Measurements from ENCODE around the gene IFI27L1. TPM values are rescaled to one million over a fixed set of nuclear protein-coding genes. Genes with fewer than 3 reads are reported as not detected.

Gene IFI27L1
- total RNA-seq, 1 experiment from 2014 or later: 14.7 TPM

DNA sequence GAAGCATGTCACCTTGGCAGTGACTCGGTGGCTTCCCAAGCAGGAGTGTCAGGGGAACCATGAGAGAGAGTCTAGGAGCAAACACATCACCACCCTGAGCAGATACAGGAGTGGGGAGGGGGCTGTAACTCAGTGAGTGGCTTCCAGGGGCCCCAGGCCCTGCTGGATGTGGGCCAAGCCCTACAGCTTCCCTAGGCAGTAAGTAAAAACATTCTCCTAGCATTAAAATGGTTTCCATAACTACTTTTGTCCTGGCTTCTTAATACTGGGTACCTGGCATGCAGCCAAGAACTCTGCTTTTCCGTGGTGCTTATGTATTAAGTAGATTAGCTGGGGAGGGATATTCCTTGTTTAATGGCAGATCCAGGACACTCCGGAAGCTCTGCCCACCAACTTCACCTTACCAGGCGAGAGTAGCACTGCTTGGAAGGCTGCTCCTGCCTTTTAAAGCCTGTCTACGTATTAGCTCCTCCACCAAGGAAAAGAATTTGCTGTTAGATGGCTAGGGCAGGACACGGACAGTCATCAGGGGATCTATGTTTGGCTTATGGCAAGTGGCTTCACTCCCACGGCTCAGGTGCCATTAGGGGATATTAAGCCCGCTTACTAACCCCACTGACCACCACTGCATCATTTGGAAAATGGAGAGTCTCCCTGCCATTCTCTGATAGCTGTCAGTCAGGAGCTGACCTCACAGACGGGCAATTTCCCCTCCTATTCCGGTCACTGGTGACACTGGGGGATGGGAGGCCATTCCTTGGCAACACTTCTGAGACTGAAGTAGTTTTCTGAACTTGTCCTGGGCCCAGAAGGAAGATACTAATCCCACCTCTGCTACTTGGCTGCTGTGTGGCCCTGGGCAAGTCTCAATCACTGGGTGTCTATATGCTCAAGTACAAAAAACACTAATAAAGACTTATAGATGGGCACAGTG, 32.2 kb upstream of the IFI27L1 start:
- POLR2A ChIA-PET (ENCODE audit: low non-redundant PET): interaction anchor here (0.7 kb wide), 1 partner anchor 12 kb away, joined by 4 read pairs; no protein-coding TSS in a partner anchor
- H3K36me3 ChIP-seq (ENCODE audit: insufficient read depth, low read length, poor library complexity, severe bottlenecking): peaks cover 41% of the 10 kb centered on the region

DNA sequence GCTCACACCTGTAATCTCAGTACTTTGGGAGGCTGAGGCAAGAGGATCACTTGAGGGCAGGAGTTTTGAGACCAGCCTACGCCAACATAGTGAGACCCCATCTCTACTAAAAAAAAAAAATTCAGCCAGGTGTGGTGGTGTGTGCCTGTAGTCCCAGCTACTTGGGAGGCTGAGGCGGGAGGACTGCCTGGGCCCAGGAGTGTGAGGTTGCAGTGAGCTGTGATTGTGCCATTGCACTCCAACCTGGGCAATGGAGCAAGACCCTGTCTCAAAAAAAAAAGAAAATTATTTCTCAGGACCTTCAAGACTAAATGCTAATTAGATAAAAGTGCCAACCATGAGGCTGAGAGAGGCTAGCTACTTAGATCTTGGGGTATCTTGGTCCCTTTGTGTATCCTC, 31.5 kb upstream of the IFI27L1 start:
- peak overlapping the region; percentile 19 for H3K27ac ChIP-seq (ENCODE audit: low read depth, low read length, poor library complexity, severe bottlenecking)
- H3K27me3 ChIP-seq (replicated peaks; ENCODE audit: insufficient read depth, low read depth, low read length, poor library complexity): no peaks in the 10 kb centered on the region
- no TSS peak for BruUV-seq (replicated peaks)
- no peak for TF ChIP-seq EZH2 (IDR thresholded peaks at IDR 0.05; ENCODE audit: borderline replicate concordance, low read depth, low read length, poor library complexity, severe bottlenecking)
- TF ChIP-seq, protein P1, sequence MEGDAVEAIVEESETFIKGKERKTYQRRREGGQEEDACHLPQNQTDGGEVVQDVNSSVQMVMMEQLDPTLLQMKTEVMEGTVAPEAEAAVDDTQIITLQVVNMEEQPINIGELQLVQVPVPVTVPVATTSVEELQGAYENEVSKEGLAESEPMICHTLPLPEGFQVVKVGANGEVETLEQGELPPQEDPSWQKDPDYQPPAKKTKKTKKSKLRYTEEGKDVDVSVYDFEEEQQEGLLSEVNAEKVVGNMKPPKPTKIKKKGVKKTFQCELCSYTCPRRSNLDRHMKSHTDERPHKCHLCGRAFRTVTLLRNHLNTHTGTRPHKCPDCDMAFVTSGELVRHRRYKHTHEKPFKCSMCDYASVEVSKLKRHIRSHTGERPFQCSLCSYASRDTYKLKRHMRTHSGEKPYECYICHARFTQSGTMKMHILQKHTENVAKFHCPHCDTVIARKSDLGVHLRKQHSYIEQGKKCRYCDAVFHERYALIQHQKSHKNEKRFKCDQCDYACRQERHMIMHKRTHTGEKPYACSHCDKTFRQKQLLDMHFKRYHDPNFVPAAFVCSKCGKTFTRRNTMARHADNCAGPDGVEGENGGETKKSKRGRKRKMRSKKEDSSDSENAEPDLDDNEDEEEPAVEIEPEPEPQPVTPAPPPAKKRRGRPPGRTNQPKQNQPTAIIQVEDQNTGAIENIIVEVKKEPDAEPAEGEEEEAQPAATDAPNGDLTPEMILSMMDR (conservative IDR thresholded peaks at IDR 0.05; ENCODE audit: low read depth, low read length): no peak
- ChIA-PET POLR2A (ENCODE audit: low non-redundant PET) (interaction anchor here (0.7 kb wide), 1 partner anchor 13 kb away, joined by 4 read pairs; no protein-coding TSS in a partner anchor), CTCF (no interaction called here)
- peaks cover 47% of the 10 kb centered on the region for H3K36me3 ChIP-seq (ENCODE audit: insufficient read depth, low read length, poor library complexity, severe bottlenecking)
- no peaks in the 10 kb centered on the region for H3K9me3 ChIP-seq (ENCODE audit: low read depth, low read length, poor library complexity, severe bottlenecking)
- no peak for DNase-seq (ENCODE audit: low spot score)
- no peak overlapping the region for H3K4me3 ChIP-seq (ENCODE audit: low read depth, low read length, poor library complexity, severe bottlenecking)
- peaks cover 30% of the 10 kb centered on the region for H3K4me1 ChIP-seq (ENCODE audit: insufficient read depth, low read length, poor library complexity, severe bottlenecking)
- intact Hi-C loops (cut with micrococcal nuclease; ENCODE audit: unreplicated experiment): no loop called here

More for the DNA sequence above, 32.2 kb upstream of the IFI27L1 start:
- peak; percentile 84 for DNase-seq (ENCODE audit: low spot score)
- Histone ChIP-seq H3K27me3 (replicated peaks; ENCODE audit: insufficient read depth, low read depth, low read length, poor library complexity) (no peaks in the 10 kb centered on the region), H3K4me1 (ENCODE audit: insufficient read depth, low read length, poor library complexity, severe bottlenecking) (peaks cover 30% of the 10 kb centered on the region), H3K9me3 (ENCODE audit: low read depth, low read length, poor library complexity, severe bottlenecking) (no peaks in the 10 kb centered on the region), H3K27ac (ENCODE audit: low read depth, low read length, poor library complexity, severe bottlenecking) (peak overlapping the region; percentile 62), H3K4me3 (ENCODE audit: low read depth, low read length, poor library complexity, severe bottlenecking) (no peak overlapping the region)
- intact Hi-C loops (cut with micrococcal nuclease; ENCODE audit: unreplicated experiment): no loop called here
- BruUV-seq (replicated peaks): no TSS peak
- no peak for TF ChIP-seq EZH2 (IDR thresholded peaks at IDR 0.05; ENCODE audit: borderline replicate concordance, low read depth, low read length, poor library complexity, severe bottlenecking)
- TF ChIP-seq, protein P1 (conservative IDR thresholded peaks at IDR 0.05; ENCODE audit: low read depth, low read length): no peak
- CTCF ChIA-PET: no interaction called here

DNA sequence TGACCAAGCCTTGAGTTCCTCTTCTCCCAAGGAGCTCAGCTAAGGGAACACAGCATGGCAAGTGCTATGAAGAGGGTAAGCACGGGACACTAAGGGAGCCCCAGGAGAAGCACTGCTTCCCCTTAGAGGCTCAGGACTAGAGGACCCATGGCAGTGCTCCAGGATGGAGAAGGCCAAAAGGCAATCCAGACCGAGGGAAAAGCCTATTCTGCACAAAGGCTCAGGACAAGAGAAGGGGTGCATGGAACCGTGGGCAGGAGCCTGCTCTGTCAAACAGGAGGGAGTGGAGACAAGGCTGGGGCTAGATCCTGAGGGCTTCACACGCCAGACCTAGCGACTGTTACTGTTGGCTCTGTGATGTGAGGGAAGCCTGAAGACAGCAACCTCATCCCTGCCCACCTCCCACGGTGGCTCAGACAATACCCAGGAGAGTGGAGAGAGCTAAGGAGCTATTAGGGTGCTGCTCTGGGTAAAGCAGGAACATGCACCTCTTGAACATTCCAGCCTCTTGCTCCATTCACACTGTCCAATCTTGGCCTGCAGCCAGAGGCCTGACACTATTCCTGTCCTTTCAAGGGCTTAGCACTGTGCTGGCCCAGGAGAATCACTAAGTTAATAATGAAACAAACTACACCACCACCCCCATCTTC, 30.8 kb upstream of the IFI27L1 start:
- intact Hi-C loops (cut with micrococcal nuclease; ENCODE audit: unreplicated experiment): no loop called here
- Histone ChIP-seq H3K36me3 (ENCODE audit: insufficient read depth, low read length, poor library complexity, severe bottlenecking) (peaks cover 54% of the 10 kb centered on the region), H3K27ac (ENCODE audit: low read depth, low read length, poor library complexity, severe bottlenecking) (peak overlapping the region; percentile 19), H3K4me3 (ENCODE audit: low read depth, low read length, poor library complexity, severe bottlenecking) (no peak overlapping the region), H3K27me3 (replicated peaks; ENCODE audit: insufficient read depth, low read depth, low read length, poor library complexity) (no peaks in the 10 kb centered on the region), H3K4me1 (ENCODE audit: insufficient read depth, low read length, poor library complexity, severe bottlenecking) (peaks cover 30% of the 10 kb centered on the region), H3K9me3 (ENCODE audit: low read depth, low read length, poor library complexity, severe bottlenecking) (no peaks in the 10 kb centered on the region)
- DNase-seq (ENCODE audit: low spot score): no peak
- ChIA-PET CTCF (interaction anchor here (0.7 kb wide), 1 partner anchor 61 kb away, joined by 6 read pairs; no protein-coding TSS in a partner anchor), POLR2A (ENCODE audit: low non-redundant PET) (interaction anchor here (0.6 kb wide), 1 partner anchor 25 kb away, joined by 3 read pairs; the partner anchor contains the start of gene OTUB2)
- no TSS peak for BruUV-seq (replicated peaks)
- no peak for TF ChIP-seq EZH2 (IDR thresholded peaks at IDR 0.05; ENCODE audit: borderline replicate concordance, low read depth, low read length, poor library complexity, severe bottlenecking)
- TF ChIP-seq, protein P1 (conservative IDR thresholded peaks at IDR 0.05; ENCODE audit: low read depth, low read length): no peak

All from A673 (cell line).